A204.1 (cell line): ENCODE data around the gene ANGPTL4.
"Not testable (repeated sequence)": the region's sequence is repeated elsewhere in the genome, so short reads cannot be mapped to it uniquely, and the experiment has no call there.

ENCODE experiments used
- FAIRE-seq: peaks from 2 replicates; lab custom pipeline; 2012; peaks lifted over from hg19 to GRCh38; lab: Jason Lieb, UNC

The ANGPTL4 gene

GRCh38 chr19:8361921-8362793 lies 1.8 kb upstream of the ANGPTL4 start:
- FAIRE-seq, result no peak

DNA sequence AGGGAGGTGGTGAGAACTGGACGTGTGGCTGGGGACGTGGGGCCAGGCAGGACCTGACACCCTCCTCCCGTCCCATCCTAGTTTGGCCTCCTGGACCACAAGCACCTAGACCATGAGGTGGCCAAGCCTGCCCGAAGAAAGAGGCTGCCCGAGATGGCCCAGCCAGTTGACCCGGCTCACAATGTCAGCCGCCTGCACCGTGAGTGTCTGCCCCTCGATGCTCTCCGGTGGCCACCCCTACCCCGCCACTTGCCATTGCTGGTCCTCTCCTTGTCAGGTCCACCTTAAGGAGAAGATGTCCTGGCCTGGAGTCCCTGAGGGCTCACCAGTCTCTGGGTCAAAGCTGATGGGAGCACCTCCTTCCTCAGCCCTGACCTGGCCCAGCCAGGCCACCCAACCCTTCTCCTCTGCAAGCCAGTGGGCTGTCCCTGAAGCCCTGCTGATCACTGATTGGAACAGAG lies 2.2 kb downstream of the ANGPTL4 start:
- FAIRE-seq, result no peak

- no peak for FAIRE-seq
Measured at GRCh38 chr19:8366961-8367326, 3.0 kb downstream of the ANGPTL4 start.

- no peak for FAIRE-seq
Measured at GRCh38 chr19:8367327-8368001, 3.5 kb downstream of the ANGPTL4 start.

DNA sequence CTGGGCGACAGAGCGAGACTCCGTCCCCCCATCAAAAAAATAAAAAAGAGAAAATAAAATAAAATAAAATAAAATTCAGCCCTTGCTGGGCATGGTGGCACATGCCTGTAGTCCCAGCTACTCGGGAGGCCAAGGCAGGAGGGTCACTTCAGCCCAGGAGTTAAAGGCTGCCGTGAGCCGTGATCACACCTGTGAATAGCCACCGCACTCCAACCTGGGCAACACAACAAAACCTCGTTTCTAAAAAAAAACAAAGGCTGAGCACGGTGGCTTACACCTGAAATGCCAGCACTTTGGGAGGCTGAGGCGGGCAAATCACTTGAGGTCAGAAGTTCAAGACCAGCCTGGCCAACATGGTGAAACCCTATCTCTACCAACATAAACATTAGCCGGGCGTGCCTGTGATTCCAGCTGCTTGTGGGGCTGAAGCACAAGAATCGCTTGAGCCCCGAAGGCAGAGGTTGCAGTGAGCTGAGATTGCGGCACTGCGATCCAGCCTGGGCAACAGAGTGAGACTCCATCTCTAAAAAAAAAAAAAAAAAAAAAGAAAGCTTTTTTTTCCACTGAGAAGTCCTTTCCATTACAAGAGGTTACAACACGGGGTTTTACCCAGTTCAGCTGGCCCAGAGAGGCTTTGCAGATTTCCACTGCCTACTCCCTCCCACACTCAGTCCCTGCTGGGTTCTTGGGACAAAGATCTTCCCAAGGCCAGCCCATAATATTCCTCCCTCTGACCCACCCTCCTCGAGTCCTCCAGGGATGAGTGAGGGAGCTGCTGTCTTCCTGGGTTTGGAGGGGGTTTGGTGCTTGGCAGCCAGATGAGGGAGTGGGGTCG lies 6.4 kb downstream of the ANGPTL4 start:
- no peak for FAIRE-seq

DNA sequence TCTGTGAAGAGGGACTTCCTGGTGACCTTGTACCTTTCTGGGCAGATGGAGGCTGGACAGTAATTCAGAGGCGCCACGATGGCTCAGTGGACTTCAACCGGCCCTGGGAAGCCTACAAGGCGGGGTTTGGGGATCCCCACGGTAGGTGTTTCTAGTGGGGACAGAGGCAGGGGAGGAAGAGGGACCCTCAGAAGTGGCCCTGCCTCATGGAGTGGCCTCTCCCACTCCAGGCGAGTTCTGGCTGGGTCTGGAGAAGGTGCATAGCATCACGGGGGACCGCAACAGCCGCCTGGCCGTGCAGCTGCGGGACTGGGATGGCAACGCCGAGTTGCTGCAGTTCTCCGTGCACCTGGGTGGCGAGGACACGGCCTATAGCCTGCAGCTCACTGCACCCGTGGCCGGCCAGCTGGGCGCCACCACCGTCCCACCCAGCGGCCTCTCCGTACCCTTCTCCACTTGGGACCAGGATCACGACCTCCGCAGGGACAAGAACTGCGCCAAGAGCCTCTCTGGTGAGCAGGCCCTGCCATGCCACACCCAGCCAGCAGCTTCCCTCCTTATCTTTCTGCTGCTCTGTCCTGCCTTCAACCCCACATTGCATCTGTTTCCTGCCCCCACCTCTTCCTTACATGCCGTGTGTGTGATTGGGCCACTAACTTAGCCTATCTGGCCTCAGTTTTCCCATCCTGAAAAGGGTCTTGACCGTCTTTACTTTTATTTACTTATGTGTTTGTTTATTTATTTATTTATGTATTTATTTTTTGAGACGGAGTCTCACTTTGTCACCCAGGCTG lies 7.3 kb downstream of the ANGPTL4 start:
- FAIRE-seq, result no peak

DNA sequence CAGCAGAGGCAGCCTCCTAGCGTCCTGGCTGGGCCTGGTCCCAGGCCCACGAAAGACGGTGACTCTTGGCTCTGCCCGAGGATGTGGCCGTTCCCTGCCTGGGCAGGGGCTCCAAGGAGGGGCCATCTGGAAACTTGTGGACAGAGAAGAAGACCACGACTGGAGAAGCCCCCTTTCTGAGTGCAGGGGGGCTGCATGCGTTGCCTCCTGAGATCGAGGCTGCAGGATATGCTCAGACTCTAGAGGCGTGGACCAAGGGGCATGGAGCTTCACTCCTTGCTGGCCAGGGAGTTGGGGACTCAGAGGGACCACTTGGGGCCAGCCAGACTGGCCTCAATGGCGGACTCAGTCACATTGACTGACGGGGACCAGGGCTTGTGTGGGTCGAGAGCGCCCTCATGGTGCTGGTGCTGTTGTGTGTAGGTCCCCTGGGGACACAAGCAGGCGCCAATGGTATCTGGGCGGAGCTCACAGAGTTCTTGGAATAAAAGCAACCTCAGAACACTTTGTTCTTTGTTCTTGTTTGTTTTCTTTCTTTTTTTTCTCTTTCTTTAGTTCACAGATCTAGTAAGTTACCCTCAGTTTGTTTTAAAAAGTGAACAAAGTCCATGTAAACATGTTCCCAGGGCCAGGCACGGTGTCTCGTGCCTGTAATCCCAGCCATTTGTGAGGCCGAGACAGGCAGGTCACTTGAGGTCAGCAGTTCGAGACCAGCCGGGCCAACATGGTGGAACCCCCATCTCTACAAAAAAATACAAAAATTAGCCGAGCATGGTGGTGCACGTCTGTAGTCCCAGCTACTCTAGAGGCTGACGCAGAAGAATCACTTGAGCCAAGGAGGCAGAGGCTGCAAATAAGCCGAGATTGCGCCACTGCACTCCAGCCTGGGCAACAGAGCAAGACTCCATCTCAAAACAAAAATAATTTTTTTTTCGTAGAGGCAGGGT lies 10.2 kb downstream of the ANGPTL4 start:
- FAIRE-seq, result no peak

DNA sequence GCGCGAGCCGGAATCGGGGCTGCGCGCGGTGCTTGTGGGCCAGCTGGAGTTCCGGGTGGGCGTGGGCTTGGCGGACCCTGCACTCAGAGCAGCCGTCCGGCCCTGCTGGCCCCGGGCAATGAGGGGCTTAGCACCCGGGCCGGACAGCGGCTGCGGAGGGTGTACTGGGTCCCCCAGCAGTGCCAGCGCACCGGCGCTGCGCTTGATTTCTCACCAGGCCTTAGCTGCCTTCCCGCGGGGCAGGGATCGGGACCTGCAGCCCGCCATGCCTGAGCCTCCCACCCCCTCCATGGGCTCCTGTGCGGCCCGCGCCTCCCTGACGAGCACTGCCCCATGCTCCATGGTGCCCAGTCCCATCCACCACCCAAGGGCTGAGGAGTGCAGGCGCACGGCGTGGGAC lies 11.8 kb downstream of the ANGPTL4 start:
- not testable (repeated sequence) for FAIRE-seq

- not testable (repeated sequence) for FAIRE-seq
Measured at GRCh38 chr19:8376373-8376974, 12.5 kb downstream of the ANGPTL4 start.

- no peak for FAIRE-seq
Measured at GRCh38 chr19:8377598-8377997, 13.6 kb downstream of the ANGPTL4 start.

DNA sequence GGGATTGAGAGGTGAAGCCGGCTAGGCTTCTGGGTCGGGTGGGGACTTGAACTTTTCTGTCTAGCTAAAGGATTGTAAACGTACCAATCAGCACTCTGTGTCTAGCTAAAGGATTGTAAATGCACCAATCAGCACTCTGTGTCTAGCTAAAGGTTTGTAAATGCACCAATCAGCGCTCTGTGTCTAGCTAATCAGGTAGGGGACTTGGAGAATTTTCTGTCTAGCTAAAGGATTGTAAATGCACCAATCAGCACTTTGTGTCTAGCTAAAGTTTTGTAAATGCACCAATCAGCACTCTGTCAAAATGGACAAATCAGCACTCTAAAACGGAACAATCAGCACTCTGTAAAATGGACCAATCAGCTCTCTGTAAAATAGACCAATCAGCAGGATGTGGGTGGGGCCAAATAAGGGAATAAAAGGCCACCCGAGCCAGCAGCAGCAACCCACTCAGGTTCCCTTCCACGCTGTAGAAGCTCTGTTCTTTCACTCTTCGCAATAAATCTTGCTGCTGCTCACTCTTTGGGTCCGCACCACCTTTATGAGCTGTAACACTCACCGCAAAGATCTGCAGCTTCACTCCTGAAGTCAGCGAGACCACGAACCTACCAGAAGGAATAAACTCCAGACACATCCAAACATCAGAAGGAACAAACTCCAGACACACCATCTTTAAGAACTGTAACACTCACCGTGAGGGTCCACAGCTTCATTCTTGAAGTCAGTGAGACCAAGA lies 15.4 kb downstream of the ANGPTL4 start:
- not testable (repeated sequence) for FAIRE-seq

DNA sequence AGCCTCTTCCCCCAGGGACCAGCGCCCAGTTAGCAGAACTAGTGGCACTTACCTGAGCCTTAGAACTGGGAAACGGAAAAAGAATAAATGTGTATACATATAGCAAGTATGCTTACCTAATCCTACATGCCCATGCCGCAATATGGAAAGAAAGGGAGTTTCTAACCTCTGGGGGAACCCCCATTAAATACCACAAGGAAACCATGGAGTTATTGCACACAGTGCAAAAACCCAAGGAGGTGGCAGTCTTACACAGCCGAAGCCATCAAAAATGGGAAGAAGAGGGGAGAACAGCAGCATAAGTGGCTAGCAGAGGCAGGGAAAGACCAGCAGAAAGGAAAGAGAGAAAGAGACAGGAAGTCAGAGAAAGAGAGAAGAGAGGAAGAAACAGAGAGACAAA lies 20.6 kb downstream of the ANGPTL4 start:
- FAIRE-seq, result not testable (repeated sequence)

DNA sequence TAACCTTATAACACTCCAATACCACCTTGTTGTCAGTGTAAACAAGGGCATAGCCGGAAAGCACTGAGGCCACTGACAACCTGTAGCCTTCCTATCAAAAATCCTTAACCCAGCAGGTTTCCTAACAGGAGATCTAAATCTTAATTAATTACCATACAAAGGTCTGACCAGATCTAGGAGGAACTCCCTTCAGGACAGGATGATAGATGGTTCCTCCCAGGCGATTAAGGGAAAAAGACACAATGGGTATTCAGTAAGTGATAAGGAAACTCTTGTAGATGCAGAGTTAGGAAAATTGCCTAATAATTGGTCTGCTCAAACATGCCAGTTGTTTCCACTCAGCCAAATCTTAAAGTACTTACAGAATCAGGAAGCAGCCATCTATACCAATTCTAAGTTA lies 21.1 kb downstream of the ANGPTL4 start:
- not testable (repeated sequence) for FAIRE-seq

- FAIRE-seq, result not testable (repeated sequence)
Measured at GRCh38 chr19:8385566-8385965, 21.6 kb downstream of the ANGPTL4 start.

DNA sequence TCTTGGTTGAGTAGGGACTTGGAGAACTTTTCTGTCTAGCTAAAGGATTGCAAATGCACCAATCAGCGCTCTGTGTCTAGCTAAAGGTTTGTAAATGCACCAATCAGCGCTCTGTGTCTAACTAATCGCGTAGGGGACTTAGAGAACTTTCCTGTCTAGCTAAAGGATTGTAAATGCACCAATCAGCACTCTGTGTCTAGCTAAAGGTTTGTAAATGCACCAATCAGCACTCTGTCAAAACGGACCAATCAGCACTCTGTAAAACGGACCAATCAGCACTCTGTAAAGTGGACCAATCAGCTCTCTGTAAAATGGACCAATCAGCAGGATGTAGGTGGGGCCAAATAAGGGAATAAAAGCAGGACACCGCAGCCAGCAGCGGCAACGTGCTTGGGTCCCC lies 22.5 kb downstream of the ANGPTL4 start:
- not testable (repeated sequence) for FAIRE-seq

DNA sequence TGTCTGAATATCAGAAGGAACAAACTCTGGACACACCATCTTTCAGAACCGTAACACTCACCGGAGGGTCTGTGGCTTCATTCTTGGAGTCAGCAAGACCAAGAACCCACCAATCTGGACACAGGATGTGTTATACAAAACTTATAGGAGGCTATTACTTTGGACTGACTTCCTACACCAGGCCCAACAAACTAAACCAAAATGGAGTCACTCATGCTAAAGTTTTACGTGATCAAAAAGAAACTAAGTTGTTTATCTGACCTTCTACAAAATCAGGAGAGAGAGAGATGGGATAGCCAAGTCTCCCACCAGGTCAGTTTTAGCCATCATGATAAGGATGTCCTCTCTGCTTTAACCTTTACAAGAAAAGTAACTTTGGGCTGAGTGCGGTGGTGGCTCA lies 23.0 kb downstream of the ANGPTL4 start:
- FAIRE-seq, result no peak

GRCh38 chr19:8387688-8388611 lies 24.0 kb downstream of the ANGPTL4 start:
- FAIRE-seq, result no peak

GRCh38 chr19:8388612-8388958 lies 24.6 kb downstream of the ANGPTL4 start:
- FAIRE-seq, result no peak
